ENCODE data around the gene RPS6KA5.

- TF ChIP-seq, protein P1, sequence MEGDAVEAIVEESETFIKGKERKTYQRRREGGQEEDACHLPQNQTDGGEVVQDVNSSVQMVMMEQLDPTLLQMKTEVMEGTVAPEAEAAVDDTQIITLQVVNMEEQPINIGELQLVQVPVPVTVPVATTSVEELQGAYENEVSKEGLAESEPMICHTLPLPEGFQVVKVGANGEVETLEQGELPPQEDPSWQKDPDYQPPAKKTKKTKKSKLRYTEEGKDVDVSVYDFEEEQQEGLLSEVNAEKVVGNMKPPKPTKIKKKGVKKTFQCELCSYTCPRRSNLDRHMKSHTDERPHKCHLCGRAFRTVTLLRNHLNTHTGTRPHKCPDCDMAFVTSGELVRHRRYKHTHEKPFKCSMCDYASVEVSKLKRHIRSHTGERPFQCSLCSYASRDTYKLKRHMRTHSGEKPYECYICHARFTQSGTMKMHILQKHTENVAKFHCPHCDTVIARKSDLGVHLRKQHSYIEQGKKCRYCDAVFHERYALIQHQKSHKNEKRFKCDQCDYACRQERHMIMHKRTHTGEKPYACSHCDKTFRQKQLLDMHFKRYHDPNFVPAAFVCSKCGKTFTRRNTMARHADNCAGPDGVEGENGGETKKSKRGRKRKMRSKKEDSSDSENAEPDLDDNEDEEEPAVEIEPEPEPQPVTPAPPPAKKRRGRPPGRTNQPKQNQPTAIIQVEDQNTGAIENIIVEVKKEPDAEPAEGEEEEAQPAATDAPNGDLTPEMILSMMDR (conservative IDR thresholded peaks at IDR 0.05; ENCODE audit: low read depth, low read length): no peak
- no peak for TF ChIP-seq EZH2 (IDR thresholded peaks at IDR 0.05; ENCODE audit: low read length, unreplicated experiment)
Measured at GRCh38 chr14:90907178-90907577, 153.3 kb downstream of the RPS6KA5 start.

Data from PC-3 (cell line).